Psoas muscle (tissue), 8 donors: Measurements from ENCODE around the gene HNRNPUL1. TPM values are rescaled to one million over a fixed set of nuclear protein-coding genes. Genes with fewer than 3 reads are reported as not detected.

Experiments
- ATAC-seq, 4 donors: fragments of 200-7000 bp; cut with Tn5 transposase; one replicate each; pipeline ENCODE4 v1.9.1; 2020; ENCODE audit warnings: moderate library complexity in 3 of 4, mild to moderate bottlenecking in 2 of 4
- DNase-seq, 2 donors: peaks; one replicate each; pipeline ENCODE4 v3.0.0-alpha.2; 2020
- H3K27ac ChIP-seq: fragments of 200-600 bp; one replicate; pipeline ENCODE4 v1.8.0; 2022
- H3K27me3 ChIP-seq, 3 donors: fragments of 200-600 bp in 1 of 3; one replicate each; pipeline versions ENCODE4 v1.6.1 to v1.8.0; 2013 to 2022; ENCODE audit warnings: low read length in 2 of 3, mild to moderate bottlenecking in 2 of 3, moderate library complexity in 1 of 3; ENCODE audit not compliant: insufficient read depth in 3 of 3
- H3K36me3 ChIP-seq, 2 donors: fragments of 200-600 bp in 1 of 2; one replicate each; pipeline versions ENCODE4 v1.6.1 to v1.8.0; 2013 to 2022; ENCODE audit warnings: low read depth in 1 of 2, mild to moderate bottlenecking in 1 of 2, moderate library complexity in 1 of 2; ENCODE audit not compliant: insufficient read depth in 1 of 2
- H3K4me1 ChIP-seq: fragments of 200-600 bp; one replicate; pipeline ENCODE4 v1.8.0; 2022
- H3K4me3 ChIP-seq: fragments of 200-600 bp; one replicate; pipeline ENCODE4 v1.8.0; 2022; ENCODE audit warnings: mild to moderate bottlenecking
- H3K9me3 ChIP-seq: fragments of 200-600 bp; one replicate; pipeline ENCODE4 v1.8.0; 2022
- CTCF ChIP-seq: fragments of 200-600 bp; IDR thresholded peaks from one replicate; pipeline ENCODE4 v1.8.0; 2022; ENCODE audit warnings: antibody characterized with exemption
- WGBS, 3 donors: extraction: QIAGEN DNeasy Blood & Tissue Kit; methylation state at CpG; one replicate each; pipeline versions ENCODE4 v1.1.6 to v1.1.7; 2013; 5-methylcytosine and 5-hydroxymethylcytosine counted together
- intact Hi-C, 2 donors: fragments of 100-400 bp; cut with DNase I; formaldehyde crosslinking; loops; one replicate each; pipeline versions ENCODE4 v1.11.0 to v1.14.2; 2022
- polyA plus RNA-seq, 3 donors: library from polyadenylated mRNA; stranded (reverse); fragments of 200-250 nt; gene quantifications; one replicate each; pipeline ENCODE4 v1.2.3, GENCODE V29; 2013
- total RNA-seq, 4 donors: library from RNA; stranded (reverse); fragmentation: NEBNext Ultra II Directional in 2 of 4; extraction: Animal tissue kit (Norgen Biotek cat#: 25700) in 2 of 4; gene quantifications; one replicate each; pipeline versions ENCODE4 v1.2.1 to v1.2.4, GENCODE V29; 2021 to 2023
- donor health status: healthy with polysubstance abuse.
- donor health status: DM: no; HTN: no; CAD: no; lungs with moderate emphysema.
- donor health status: Bipolar disorder and iron deficiency.
- donor health status: healthy.
- donor health status: DM: yes; HTN: yes; CAD: no.
- donor health status: DM: no; HTN: no; CAD: no.
- donor health status: DM: no; HTN: no; CAD: no.
- donor health status: DM: yes; HTN: yes; CAD: no.

The HNRNPUL1 gene
- total and polyA plus RNA-seq, 7 donors = 54.3 to 129 (median 82.3) TPM

GRCh38 chr19:41356984-41357739 lies 93.0 kb downstream of the HNRNPUL1 start:
- WGBS, 3 donors = 82 to 85% (median 84%) methylated on average over 11 of the region's 11 CpGs
- Histone ChIP-seq H3K4me1 (peaks cover 3% of the 10 kb centered on the region), H3K36me3 (no peaks in the 10 kb centered on the region), H3K9me3 (no peaks in the 10 kb centered on the region), H3K4me3 (no peak overlapping the region), H3K27me3 (peaks cover 0 to 20% (median 0%) of the 10 kb centered on the region in 3 donors), H3K27ac (no peak overlapping the region)
- no peak for TF ChIP-seq CTCF
- intact Hi-C loops = no loop called here
- ATAC-seq (no peak), DNase-seq (no peak)

Other genes with a start within 250 kb of the HNRNPUL1 start
- not detected for gene CYP2A13, start 175.9 kb upstream of the HNRNPUL1 start, total RNA-seq
- not detected for gene CYP2A13, start 175.9 kb upstream of the HNRNPUL1 start, polyA plus RNA-seq
- not detected for gene CYP2F1, start 149.9 kb upstream of the HNRNPUL1 start, total RNA-seq
- not detected for gene CYP2F1, start 149.9 kb upstream of the HNRNPUL1 start, polyA plus RNA-seq
- 1 to 10 TPM in 1 of 4 donors, under 1 TPM in 3; 0.27 to 1.1 (median 0.62) TPM for gene CYP2S1, start 71.2 kb upstream of the HNRNPUL1 start, total RNA-seq
- under 1 TPM; 0.10 to 0.56 (median 0.26) TPM for gene CYP2S1, start 71.2 kb upstream of the HNRNPUL1 start, polyA plus RNA-seq
- gene AXL, start 45.1 kb upstream of the HNRNPUL1 start, total RNA-seq = 10 to 100 TPM in 2 of 4 donors, 1 to 10 TPM in 2; 8.4 to 13.6 (median 11.0) TPM
- 1 to 10 TPM; 3.3 to 4.4 (median 4.3) TPM for gene AXL, start 45.1 kb upstream of the HNRNPUL1 start, polyA plus RNA-seq
- gene CCDC97, start 45.8 kb downstream of the HNRNPUL1 start, total RNA-seq = 10 to 100 TPM; 15.5 to 25.7 (median 21.6) TPM
- gene CCDC97, start 45.8 kb downstream of the HNRNPUL1 start, polyA plus RNA-seq = 10 to 100 TPM; 13.7 to 23.7 (median 19.9) TPM
- 10 to 100 TPM in 2 of 4 donors, 1 to 10 TPM in 2; 8.2 to 10.8 (median 10.1) TPM for gene TGFB1, start 89.5 kb downstream of the HNRNPUL1 start, total RNA-seq
- gene TGFB1, start 89.5 kb downstream of the HNRNPUL1 start, polyA plus RNA-seq = 10 to 100 TPM in 1 of 3 donors, 1 to 10 TPM in 2; 2.8 to 10.5 (median 3.2) TPM
- gene B9D2, start 99.8 kb downstream of the HNRNPUL1 start, total RNA-seq = 1 to 10 TPM; 1.7 to 2.5 (median 2.0) TPM
- gene B9D2, start 99.8 kb downstream of the HNRNPUL1 start, polyA plus RNA-seq = 10 to 100 TPM in 1 of 3 donors, 1 to 10 TPM in 2; 7.9 to 13.1 (median 9.3) TPM
- 1 to 10 TPM; 1.4 to 2.6 (median 1.7) TPM for gene TMEM91, start 112.2 kb downstream of the HNRNPUL1 start, total RNA-seq
- gene TMEM91, start 112.2 kb downstream of the HNRNPUL1 start, polyA plus RNA-seq = 1 to 10 TPM in 2 of 3 donors, under 1 TPM in 1; 0.88 to 3.1 (median 2.5) TPM
- gene EXOSC5, start 133.0 kb downstream of the HNRNPUL1 start, total RNA-seq = 10 to 100 TPM; 25.4 to 42.3 (median 41.2) TPM
- gene EXOSC5, start 133.0 kb downstream of the HNRNPUL1 start, polyA plus RNA-seq = 10 to 100 TPM; 34.9 to 78.8 (median 59.0) TPM
- gene BCKDHA, start 133.4 kb downstream of the HNRNPUL1 start, total RNA-seq = 10 to 100 TPM; 31.5 to 45.1 (median 39.8) TPM
- 10 to 100 TPM; 34.9 to 58.8 (median 43.3) TPM for gene BCKDHA, start 133.4 kb downstream of the HNRNPUL1 start, polyA plus RNA-seq
- 1 to 10 TPM in 2 of 4 donors, under 1 TPM in 2; 0.55 to 1.9 (median 1.3) TPM for gene B3GNT8, start 163.0 kb downstream of the HNRNPUL1 start, total RNA-seq
- under 1 TPM; 0.59 to 0.96 (median 0.73) TPM for gene B3GNT8, start 163.0 kb downstream of the HNRNPUL1 start, polyA plus RNA-seq
- 10 to 100 TPM; 37.6 to 71.4 (median 59.5) TPM for gene DMAC2, start 175.5 kb downstream of the HNRNPUL1 start, total RNA-seq
- 100 to 1,000 TPM in 1 of 3 donors, 10 to 100 TPM in 2; 68.5 to 113 (median 88.8) TPM for gene DMAC2, start 175.5 kb downstream of the HNRNPUL1 start, polyA plus RNA-seq
- gene ERICH4, start 178.8 kb downstream of the HNRNPUL1 start, total RNA-seq = not detected
- under 1 TPM in 2 of 3 donors, not detected in 1; 0.09 to 0.10 TPM for gene ERICH4, start 178.8 kb downstream of the HNRNPUL1 start, polyA plus RNA-seq